GM12864 (cell line): Measurements from ENCODE around the gene MUL1.

Source experiments
- DNase-seq: peaks from one replicate; pipeline ENCODE4 v3.0.0-alpha.2; 2011; ENCODE audit warnings: low read depth
- H3K4me3 ChIP-seq: 2 replicates; pipeline ENCODE4 v1.5.1; 2011; ENCODE audit warnings: mild to moderate bottlenecking, low read depth, low read length, control low read depth
- TF ChIP-seq, protein P1 (sequence below): IDR thresholded peaks from 2 replicates; pipeline ENCODE4 v1.5.1; 2011; ENCODE audit warnings: low read depth, mild to moderate bottlenecking, moderate library complexity, low read length, control low read depth, inconsistent platforms; ENCODE audit errors: missing control alignments

The MUL1 gene

DNA sequence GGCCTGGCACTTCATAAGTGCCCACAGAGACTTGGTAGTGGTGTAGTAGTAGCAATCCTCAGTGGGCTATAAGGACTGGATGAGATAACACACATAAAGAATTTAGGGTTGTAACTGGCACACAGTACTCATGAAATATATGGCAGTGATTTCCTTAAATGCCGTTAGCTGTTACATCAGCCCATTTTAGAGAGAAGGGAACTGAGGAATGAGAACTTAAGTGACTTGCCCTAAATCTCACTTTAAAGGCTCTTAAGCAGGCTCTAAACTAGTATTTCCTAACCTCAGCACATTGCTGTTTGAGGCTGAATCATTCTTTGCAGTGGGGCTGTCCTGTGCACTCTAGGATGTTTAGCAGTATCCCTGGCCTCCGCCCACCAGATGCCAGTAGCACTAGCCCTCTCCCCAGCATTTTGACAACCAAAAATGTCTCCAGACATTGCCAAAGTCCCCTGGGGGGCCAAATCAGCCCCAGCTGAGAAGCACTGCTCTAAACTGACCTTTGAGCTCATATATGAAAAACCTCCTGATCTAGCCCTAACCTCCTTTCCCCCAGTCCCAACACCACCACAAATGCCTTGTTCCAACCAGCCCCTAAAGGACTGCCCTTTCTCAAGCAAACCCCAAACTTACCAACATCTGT lies 33.5 kb downstream of the MUL1 start:
- H3K4me3 ChIP-seq: no peak overlapping the region
- DNase-seq: no peak
- TF ChIP-seq, protein P1, sequence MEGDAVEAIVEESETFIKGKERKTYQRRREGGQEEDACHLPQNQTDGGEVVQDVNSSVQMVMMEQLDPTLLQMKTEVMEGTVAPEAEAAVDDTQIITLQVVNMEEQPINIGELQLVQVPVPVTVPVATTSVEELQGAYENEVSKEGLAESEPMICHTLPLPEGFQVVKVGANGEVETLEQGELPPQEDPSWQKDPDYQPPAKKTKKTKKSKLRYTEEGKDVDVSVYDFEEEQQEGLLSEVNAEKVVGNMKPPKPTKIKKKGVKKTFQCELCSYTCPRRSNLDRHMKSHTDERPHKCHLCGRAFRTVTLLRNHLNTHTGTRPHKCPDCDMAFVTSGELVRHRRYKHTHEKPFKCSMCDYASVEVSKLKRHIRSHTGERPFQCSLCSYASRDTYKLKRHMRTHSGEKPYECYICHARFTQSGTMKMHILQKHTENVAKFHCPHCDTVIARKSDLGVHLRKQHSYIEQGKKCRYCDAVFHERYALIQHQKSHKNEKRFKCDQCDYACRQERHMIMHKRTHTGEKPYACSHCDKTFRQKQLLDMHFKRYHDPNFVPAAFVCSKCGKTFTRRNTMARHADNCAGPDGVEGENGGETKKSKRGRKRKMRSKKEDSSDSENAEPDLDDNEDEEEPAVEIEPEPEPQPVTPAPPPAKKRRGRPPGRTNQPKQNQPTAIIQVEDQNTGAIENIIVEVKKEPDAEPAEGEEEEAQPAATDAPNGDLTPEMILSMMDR: no peak

DNA sequence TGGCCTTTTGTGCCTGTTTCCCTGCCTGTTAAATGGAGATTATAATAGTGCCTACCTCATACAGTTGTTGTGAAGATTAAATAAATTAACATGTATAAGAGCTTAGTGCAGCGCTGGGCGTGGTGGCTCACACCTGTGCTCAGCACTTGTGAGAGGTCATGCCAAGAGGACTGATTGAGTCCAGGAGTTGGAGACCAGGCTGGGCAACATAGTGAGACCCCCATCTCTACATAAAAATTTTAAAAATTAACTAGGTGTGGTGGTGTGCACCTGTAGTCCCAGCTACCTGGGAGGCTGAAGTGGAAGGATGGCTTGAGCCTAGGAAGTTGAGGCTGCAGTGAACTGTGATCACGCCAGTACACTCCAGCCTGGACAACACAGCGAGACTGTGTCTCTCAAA lies 34.1 kb downstream of the MUL1 start:
- TF ChIP-seq, protein P1: no peak
- no peak for DNase-seq
- H3K4me3 ChIP-seq: no peak overlapping the region

DNA sequence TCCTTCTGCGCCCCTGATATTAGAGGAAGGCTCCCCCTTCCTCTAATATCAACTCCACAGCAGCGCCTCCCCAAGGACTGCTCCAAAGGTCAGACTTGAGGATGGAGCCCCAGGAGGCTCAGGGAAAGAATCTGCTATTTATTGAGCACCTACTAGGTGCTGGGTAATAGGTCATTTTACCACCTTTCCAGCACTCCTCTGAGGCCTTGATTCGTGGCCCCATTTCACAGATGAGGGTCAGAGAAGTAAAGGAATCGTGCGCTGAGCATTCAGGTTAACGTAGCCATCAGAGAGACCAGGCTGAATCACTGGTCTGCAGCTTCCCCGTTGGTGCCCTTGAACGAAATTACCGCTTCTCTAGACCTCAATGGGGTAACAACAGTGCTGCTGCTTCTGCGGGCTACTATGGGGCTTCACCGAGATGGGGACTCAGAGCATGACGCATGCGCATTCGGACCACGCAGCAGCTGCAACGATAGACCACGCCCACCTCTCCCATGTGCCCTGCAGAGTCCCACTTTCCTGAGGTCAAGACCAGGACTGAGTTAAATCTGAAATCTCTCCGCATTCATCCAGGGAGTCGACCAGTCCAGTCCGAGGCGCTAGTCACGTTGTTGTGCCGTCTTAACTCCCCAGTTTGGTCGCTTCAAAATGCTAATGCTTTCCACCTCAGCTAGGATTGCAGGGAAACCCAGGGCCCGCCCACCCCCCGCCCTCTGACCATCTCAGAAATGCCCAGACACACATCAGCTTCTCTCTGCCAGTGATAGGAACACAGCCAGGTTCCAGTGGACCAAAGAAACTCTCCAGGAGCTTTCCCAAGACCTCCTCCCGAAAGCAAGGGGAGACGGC lies 34.9 kb downstream of the MUL1 start:
- no peak overlapping the region for H3K4me3 ChIP-seq
- TF ChIP-seq, protein P1: no peak
- peak; percentile 10 for DNase-seq

DNA sequence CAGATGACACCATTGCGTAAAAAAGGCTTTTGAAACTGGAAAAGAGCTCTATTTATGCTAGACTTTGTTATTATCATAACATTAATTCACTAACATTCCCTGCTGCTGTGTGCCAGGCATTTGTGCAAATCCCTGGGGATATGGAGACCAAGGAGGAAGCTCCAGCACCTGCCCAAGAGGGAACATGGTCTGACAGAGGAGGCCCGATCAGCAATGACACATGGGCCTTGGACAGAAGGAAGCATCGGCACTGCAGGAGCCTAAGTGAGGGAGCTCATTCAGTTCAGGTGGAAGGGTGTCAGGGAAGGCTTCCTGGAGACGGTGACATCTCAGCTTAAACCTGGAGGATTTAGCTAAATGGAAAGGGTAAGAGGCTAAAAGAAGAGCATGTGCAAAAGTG lies 35.8 kb downstream of the MUL1 start:
- TF ChIP-seq, protein P1: no peak
- DNase-seq: no peak
- H3K4me3 ChIP-seq: no peak overlapping the region

DNA sequence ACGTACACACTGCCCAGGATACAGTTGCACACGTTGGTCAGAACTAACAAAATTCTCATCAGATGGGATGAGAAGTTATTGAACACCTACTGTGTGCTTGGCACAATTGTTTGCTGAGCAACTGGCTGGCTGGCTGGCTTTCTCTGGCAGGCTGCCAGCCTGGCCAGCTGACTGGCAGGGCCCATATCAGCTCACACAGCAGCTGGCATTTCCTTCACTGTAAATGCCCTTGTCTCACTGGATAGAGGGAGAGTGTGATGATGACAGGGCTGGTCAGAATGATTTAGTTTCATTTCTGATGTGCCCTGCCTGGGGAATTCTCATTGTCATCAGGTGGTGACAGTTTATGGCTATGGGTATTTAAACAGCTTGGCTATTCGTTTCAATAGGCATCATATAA lies 37.8 kb downstream of the MUL1 start:
- TF ChIP-seq, protein P1: no peak
- no peak overlapping the region for H3K4me3 ChIP-seq
- DNase-seq: no peak

DNA sequence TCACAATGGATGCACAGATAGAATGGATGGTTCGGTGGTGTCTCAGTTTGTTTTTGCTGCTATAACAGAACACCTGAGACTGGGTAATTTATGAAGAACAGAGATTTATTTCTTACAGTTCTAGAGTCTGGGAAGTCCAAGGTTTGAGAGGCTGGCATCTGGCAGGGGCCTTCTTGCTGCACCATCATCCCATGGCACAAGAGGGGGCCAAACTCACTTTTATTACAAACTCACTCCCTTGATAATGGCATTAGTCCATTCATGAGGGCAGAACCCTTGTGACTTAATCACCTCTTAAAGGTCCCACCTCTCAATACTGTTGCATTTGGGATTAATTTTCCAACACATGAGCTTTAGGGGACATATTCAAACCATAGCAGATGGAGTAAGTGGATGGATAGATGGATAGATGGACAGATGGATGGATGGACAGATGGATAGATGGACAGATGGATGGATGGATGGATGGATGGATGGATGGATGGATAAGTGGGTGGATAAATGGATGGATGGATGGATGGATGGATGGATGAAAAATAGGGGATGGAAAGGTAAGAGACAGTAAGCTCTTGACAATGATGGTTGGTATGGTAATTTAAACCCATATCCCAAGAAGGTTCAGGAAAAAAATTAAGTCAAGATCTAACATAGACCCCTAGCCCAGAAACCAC lies 38.4 kb downstream of the MUL1 start:
- no peak overlapping the region for H3K4me3 ChIP-seq
- no peak for DNase-seq
- TF ChIP-seq, protein P1: no peak
